ENCODE data around the gene AMOTL1.
"Not testable (repeated sequence)": the region's sequence is repeated elsewhere in the genome, so short reads cannot be mapped to it uniquely, and the experiment has no call there.

AMOTL1 gene

GRCh38 chr11:94845622-94846021 is 77.5 kb downstream of the AMOTL1 start:
- Histone ChIP-seq H3K27me3 (ENCODE audit: control insufficient read depth in 5 of 5, insufficient read depth in 4 of 5, low read length in 5 of 5) (no peaks in the 10 kb centered on the region), H3K9me3 (ENCODE audit: control insufficient read depth in 5 of 5, low read length in 5 of 5) (no peaks in the 10 kb centered on the region), H3K36me3 (ENCODE audit: control insufficient read depth in 5 of 5, insufficient read depth in 5 of 5, low read length in 5 of 5) (peaks cover 7 to 15% (median 14%) of the 10 kb centered on the region in 5 donors), H3K27ac (ENCODE audit: low read depth, low read length) (no peak overlapping the region), H3K4me3 (ENCODE audit: low read depth in 1 of 5, low read length in 5 of 5) (no peak overlapping the region), H3K9ac (ENCODE audit: low read length in 5 of 5) (no peak overlapping the region), H3K4me1 (ENCODE audit: control insufficient read depth in 5 of 5, insufficient read depth in 5 of 5, low read length in 5 of 5) (peaks cover 0 to 6% (median 3%) of the 10 kb centered on the region in 5 donors)

GRCh38 chr11:94849839-94850238 is 81.7 kb downstream of the AMOTL1 start:
- H3K27ac ChIP-seq (ENCODE audit: low read depth, low read length): no peak overlapping the region
- peaks cover 22 to 50% (median 40%) of the 10 kb centered on the region in 5 donors for H3K36me3 ChIP-seq (ENCODE audit: control insufficient read depth in 5 of 5, insufficient read depth in 5 of 5, low read length in 5 of 5)
- no peaks in the 10 kb centered on the region for H3K9me3 ChIP-seq (ENCODE audit: control insufficient read depth in 5 of 5, low read length in 5 of 5)

GRCh38 chr11:94851864-94852636 is 83.9 kb downstream of the AMOTL1 start:
- Histone ChIP-seq H3K9me3 (ENCODE audit: control insufficient read depth in 5 of 5, low read length in 5 of 5) (no peaks in the 10 kb centered on the region), H3K27me3 (ENCODE audit: control insufficient read depth in 5 of 5, insufficient read depth in 4 of 5, low read length in 5 of 5) (no peaks in the 10 kb centered on the region), H3K4me3 (ENCODE audit: low read depth in 1 of 5, low read length in 5 of 5) (no peak overlapping the region), H3K4me1 (ENCODE audit: control insufficient read depth in 5 of 5, insufficient read depth in 5 of 5, low read length in 5 of 5) (peaks cover 0 to 6% (median 3%) of the 10 kb centered on the region in 5 donors), H3K27ac (ENCODE audit: low read depth, low read length) (no peak overlapping the region), H3K36me3 (ENCODE audit: control insufficient read depth in 5 of 5, insufficient read depth in 5 of 5, low read length in 5 of 5) (peaks cover 21 to 66% (median 52%) of the 10 kb centered on the region in 5 donors), H3K9ac (ENCODE audit: low read length in 5 of 5) (no peak overlapping the region)

More at GRCh38 chr11:94849839-94850238, 81.7 kb downstream of the AMOTL1 start:
- H3K9ac ChIP-seq (ENCODE audit: low read length in 5 of 5): no peak overlapping the region
- H3K27me3 ChIP-seq (ENCODE audit: control insufficient read depth in 5 of 5, insufficient read depth in 4 of 5, low read length in 5 of 5): no peaks in the 10 kb centered on the region
- H3K4me1 ChIP-seq (ENCODE audit: control insufficient read depth in 5 of 5, insufficient read depth in 5 of 5, low read length in 5 of 5): peaks cover 0 to 6% (median 3%) of the 10 kb centered on the region in 5 donors
- no peak overlapping the region for H3K4me3 ChIP-seq (ENCODE audit: low read depth in 1 of 5, low read length in 5 of 5)

GRCh38 chr11:94853288-94853687 is 85.1 kb downstream of the AMOTL1 start:
- peaks cover 29 to 74% (median 63%) of the 10 kb centered on the region in 5 donors for H3K36me3 ChIP-seq (ENCODE audit: control insufficient read depth in 5 of 5, insufficient read depth in 5 of 5, low read length in 5 of 5)
- not testable (repeated sequence) for H3K27ac ChIP-seq (ENCODE audit: low read depth, low read length); H3K9me3 ChIP-seq (ENCODE audit: control insufficient read depth in 5 of 5, low read length in 5 of 5); H3K27me3 ChIP-seq (ENCODE audit: control insufficient read depth in 5 of 5, insufficient read depth in 4 of 5, low read length in 5 of 5); H3K9ac ChIP-seq (ENCODE audit: low read length in 5 of 5); H3K4me1 ChIP-seq (ENCODE audit: control insufficient read depth in 5 of 5, insufficient read depth in 5 of 5, low read length in 5 of 5); H3K4me3 ChIP-seq (ENCODE audit: low read depth in 1 of 5, low read length in 5 of 5)

GRCh38 chr11:94853836-94854235 is 85.7 kb downstream of the AMOTL1 start:
- Histone ChIP-seq H3K4me1 (ENCODE audit: control insufficient read depth in 5 of 5, insufficient read depth in 5 of 5, low read length in 5 of 5) (peaks cover 0 to 6% (median 3%) of the 10 kb centered on the region in 5 donors), H3K9ac (ENCODE audit: low read length in 5 of 5) (no peak overlapping the region), H3K27ac (ENCODE audit: low read depth, low read length) (no peak overlapping the region), H3K36me3 (ENCODE audit: control insufficient read depth in 5 of 5, insufficient read depth in 5 of 5, low read length in 5 of 5) (peaks cover 26 to 80% (median 67%) of the 10 kb centered on the region in 5 donors), H3K9me3 (ENCODE audit: control insufficient read depth in 5 of 5, low read length in 5 of 5) (no peaks in the 10 kb centered on the region), H3K4me3 (ENCODE audit: low read depth in 1 of 5, low read length in 5 of 5) (no peak overlapping the region), H3K27me3 (ENCODE audit: control insufficient read depth in 5 of 5, insufficient read depth in 4 of 5, low read length in 5 of 5) (no peaks in the 10 kb centered on the region)

GRCh38 chr11:94854770-94855633 is 86.8 kb downstream of the AMOTL1 start:
- peaks cover 0 to 2% (median 1%) of the 10 kb centered on the region in 5 donors for H3K4me1 ChIP-seq (ENCODE audit: control insufficient read depth in 5 of 5, insufficient read depth in 5 of 5, low read length in 5 of 5)
- H3K9me3 ChIP-seq (ENCODE audit: control insufficient read depth in 5 of 5, low read length in 5 of 5): no peaks in the 10 kb centered on the region
- no peak overlapping the region for H3K9ac ChIP-seq (ENCODE audit: low read length in 5 of 5)
- no peaks in the 10 kb centered on the region for H3K27me3 ChIP-seq (ENCODE audit: control insufficient read depth in 5 of 5, insufficient read depth in 4 of 5, low read length in 5 of 5)
- no peak overlapping the region for H3K4me3 ChIP-seq (ENCODE audit: low read depth in 1 of 5, low read length in 5 of 5)
- H3K27ac ChIP-seq (ENCODE audit: low read depth, low read length): no peak overlapping the region
- H3K36me3 ChIP-seq (ENCODE audit: control insufficient read depth in 5 of 5, insufficient read depth in 5 of 5, low read length in 5 of 5): peaks cover 31 to 92% (median 77%) of the 10 kb centered on the region in 5 donors

GRCh38 chr11:94855666-94856065 is 87.5 kb downstream of the AMOTL1 start:
- Histone ChIP-seq H3K4me1 (ENCODE audit: control insufficient read depth in 5 of 5, insufficient read depth in 5 of 5, low read length in 5 of 5) (no peaks in the 10 kb centered on the region), H3K27me3 (ENCODE audit: control insufficient read depth in 5 of 5, insufficient read depth in 4 of 5, low read length in 5 of 5) (no peaks in the 10 kb centered on the region), H3K9ac (ENCODE audit: low read length in 5 of 5) (no peak overlapping the region), H3K36me3 (ENCODE audit: control insufficient read depth in 5 of 5, insufficient read depth in 5 of 5, low read length in 5 of 5) (peaks cover 33 to 92% (median 77%) of the 10 kb centered on the region in 5 donors), H3K4me3 (ENCODE audit: low read depth in 1 of 5, low read length in 5 of 5) (no peak overlapping the region), H3K27ac (ENCODE audit: low read depth, low read length) (no peak overlapping the region), H3K9me3 (ENCODE audit: control insufficient read depth in 5 of 5, low read length in 5 of 5) (no peaks in the 10 kb centered on the region)

GRCh38 chr11:94856443-94856842 is 88.3 kb downstream of the AMOTL1 start:
- Histone ChIP-seq H3K9me3 (ENCODE audit: control insufficient read depth in 5 of 5, low read length in 5 of 5) (no peaks in the 10 kb centered on the region), H3K9ac (ENCODE audit: low read length in 5 of 5) (no peak overlapping the region), H3K4me1 (ENCODE audit: control insufficient read depth in 5 of 5, insufficient read depth in 5 of 5, low read length in 5 of 5) (no peaks in the 10 kb centered on the region), H3K27ac (ENCODE audit: low read depth, low read length) (no peak overlapping the region), H3K4me3 (ENCODE audit: low read depth in 1 of 5, low read length in 5 of 5) (no peak overlapping the region), H3K27me3 (ENCODE audit: control insufficient read depth in 5 of 5, insufficient read depth in 4 of 5, low read length in 5 of 5) (no peaks in the 10 kb centered on the region), H3K36me3 (ENCODE audit: control insufficient read depth in 5 of 5, insufficient read depth in 5 of 5, low read length in 5 of 5) (peaks cover 26 to 94% (median 80%) of the 10 kb centered on the region in 5 donors)

- no peak overlapping the region for H3K9ac ChIP-seq (ENCODE audit: low read length in 5 of 5)
- no peaks in the 10 kb centered on the region for H3K27me3 ChIP-seq (ENCODE audit: control insufficient read depth in 5 of 5, insufficient read depth in 4 of 5, low read length in 5 of 5)
- H3K9me3 ChIP-seq (ENCODE audit: control insufficient read depth in 5 of 5, low read length in 5 of 5): no peaks in the 10 kb centered on the region
- H3K36me3 ChIP-seq (ENCODE audit: control insufficient read depth in 5 of 5, insufficient read depth in 5 of 5, low read length in 5 of 5): peaks cover 22 to 90% (median 77%) of the 10 kb centered on the region in 5 donors
- no peak overlapping the region for H3K4me3 ChIP-seq (ENCODE audit: low read depth in 1 of 5, low read length in 5 of 5)
- H3K4me1 ChIP-seq (ENCODE audit: control insufficient read depth in 5 of 5, insufficient read depth in 5 of 5, low read length in 5 of 5): no peaks in the 10 kb centered on the region
- no peak overlapping the region for H3K27ac ChIP-seq (ENCODE audit: low read depth, low read length)
Measured at GRCh38 chr11:94857337-94857736, 89.2 kb downstream of the AMOTL1 start.

All from subcutaneous abdominal adipose tissue (tissue), 5 donors.